Nephron (organoid): ENCODE measurements around the gene TMEM191B.
"Not testable (repeated sequence)": the region's sequence is repeated elsewhere in the genome, so short reads cannot be mapped to it uniquely, and the experiment has no call there.

Source experiments
- H3K27ac Mint-ChIP-seq, 3 experiments: 2 replicates each; pipeline ENCODE4 v1.8.0; 2020; ENCODE audit warnings: mixed read lengths in 3 of 3, mild to moderate bottlenecking in 2 of 3, moderate library complexity in 1 of 3
- H3K27me3 Mint-ChIP-seq: 2 replicates; pipeline ENCODE4 v1.8.0; 2021; ENCODE audit warnings: low read depth, mild to moderate bottlenecking, moderate library complexity, mixed read lengths
- H3K36me3 Mint-ChIP-seq: 2 replicates; pipeline ENCODE4 v1.8.0; 2020; ENCODE audit warnings: low read depth, mixed read lengths
- H3K4me1 Mint-ChIP-seq: 2 replicates; pipeline ENCODE4 v1.8.0; 2020; ENCODE audit warnings: mixed read lengths
- H3K4me3 Mint-ChIP-seq, 3 experiments: 2 replicates each; pipeline ENCODE4 v1.8.0; 2020; ENCODE audit warnings: mild to moderate bottlenecking in 3 of 3, mixed read lengths in 3 of 3, moderate library complexity in 2 of 3
- H3K9me3 Mint-ChIP-seq: 2 replicates; pipeline ENCODE4 v1.8.0; 2020; ENCODE audit warnings: mixed read lengths

The TMEM191B gene

DNA sequence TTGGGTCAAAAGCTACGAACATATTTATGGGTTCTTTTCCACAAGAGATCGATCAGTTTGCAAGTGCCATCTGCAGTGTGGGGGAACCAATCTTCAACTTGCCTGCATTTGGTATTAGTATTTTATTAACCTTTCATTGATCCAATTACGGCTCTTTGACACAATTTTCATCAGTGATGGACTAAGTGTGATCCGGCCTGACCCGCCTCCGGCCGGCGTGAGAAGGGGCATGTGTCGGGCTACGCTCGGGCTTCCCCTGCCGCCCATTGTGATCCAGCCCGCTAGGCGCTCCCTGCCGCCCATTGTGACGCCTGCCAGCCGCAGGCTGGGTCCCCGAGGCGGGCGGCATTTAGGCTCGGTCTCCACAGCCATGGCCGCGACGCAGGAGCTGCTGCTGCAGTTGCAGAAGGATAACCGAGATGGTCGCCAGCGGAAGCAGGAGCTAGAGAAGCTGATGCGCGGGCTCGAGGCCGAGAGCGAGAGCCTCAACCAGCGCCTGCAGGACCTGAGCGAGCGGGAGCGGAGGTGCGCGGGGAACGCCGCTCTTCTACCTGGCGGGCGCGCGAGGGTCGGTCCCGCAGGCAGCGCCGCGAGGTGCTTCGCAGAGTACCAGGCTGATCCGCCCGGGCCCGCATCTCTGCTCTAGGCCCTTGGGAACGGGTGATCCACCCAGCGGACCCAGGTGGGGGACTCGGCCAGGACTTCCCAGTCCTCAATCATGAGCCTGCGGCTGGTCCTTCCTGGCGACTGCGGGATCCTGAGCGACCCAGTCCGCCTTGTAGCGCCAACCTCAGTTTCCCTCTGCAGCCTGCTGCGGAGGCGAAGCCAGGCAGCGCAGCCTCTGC lies at the start of gene TMEM191B:
Gene TMEM191B (plus strand): TSS at position 51 of the 845 bp plus-strand sequence. CDS start 179 bp downstream, at position 230.
- H3K27ac Mint-ChIP-seq, H3K27me3 Mint-ChIP-seq, H3K4me1 Mint-ChIP-seq, H3K36me3 Mint-ChIP-seq, H3K4me3 Mint-ChIP-seq, H3K9me3 Mint-ChIP-seq: not testable (repeated sequence)

DNA sequence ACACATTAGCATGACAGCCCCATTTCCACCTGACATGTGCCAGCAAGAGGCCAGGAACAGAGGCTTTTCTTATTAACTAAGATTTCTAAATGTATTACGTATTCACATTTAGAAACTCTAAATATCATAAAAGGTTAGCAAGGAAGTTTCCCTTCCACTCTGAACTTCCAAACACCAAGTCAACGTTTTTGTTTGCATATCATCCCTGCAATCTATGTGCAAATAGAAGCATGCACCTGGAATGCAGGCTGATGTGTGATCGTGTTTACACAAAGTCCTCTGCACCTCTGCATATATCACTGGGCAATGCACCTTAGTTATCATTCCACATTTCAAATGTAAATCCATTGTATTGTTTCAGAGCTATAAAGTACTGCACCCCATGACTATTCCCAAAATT lies 31.4 kb upstream of the TMEM191B start:
- not testable (repeated sequence) for H3K4me3 Mint-ChIP-seq, H3K4me1 Mint-ChIP-seq, H3K27ac Mint-ChIP-seq, H3K9me3 Mint-ChIP-seq, H3K36me3 Mint-ChIP-seq, H3K27me3 Mint-ChIP-seq

DNA sequence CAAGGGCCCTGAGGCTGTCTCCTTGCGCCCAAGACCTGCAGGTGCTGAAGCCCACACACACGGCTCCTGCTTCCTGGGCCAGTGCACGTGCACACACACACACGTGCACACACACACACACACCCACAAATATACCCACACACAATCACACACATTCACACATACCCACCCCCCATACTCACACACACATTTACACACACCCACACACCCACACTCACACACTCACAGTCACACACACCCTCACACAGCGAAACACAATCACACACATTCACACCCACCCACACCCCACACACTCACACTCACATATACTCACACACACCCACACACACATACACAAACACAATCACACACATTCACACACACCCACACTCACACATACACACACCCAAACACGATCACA lies 16.3 kb upstream of the TMEM191B start:
- not testable (repeated sequence) for H3K4me1 Mint-ChIP-seq, H3K27me3 Mint-ChIP-seq, H3K36me3 Mint-ChIP-seq, H3K9me3 Mint-ChIP-seq, H3K27ac Mint-ChIP-seq, H3K4me3 Mint-ChIP-seq

DNA sequence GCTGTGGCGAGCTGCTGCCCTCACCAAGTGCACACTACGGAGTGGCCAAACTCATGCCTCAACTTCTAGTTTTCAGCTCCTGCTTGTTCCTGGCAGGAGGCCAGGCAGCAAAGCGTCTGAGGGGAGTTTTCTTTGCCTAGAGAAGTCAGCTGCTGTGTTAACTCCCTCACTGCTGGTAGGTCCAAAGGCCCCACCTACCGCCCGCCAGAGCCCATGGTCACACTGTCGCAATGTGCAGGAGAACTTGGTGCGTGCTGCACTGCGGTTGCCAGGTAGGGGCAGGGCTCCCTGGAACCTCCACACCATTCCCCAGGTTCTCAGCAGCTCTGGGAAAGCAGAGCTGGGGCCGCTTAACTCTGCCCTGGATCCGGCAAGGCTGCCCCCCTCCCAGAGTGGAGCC lies 15.2 kb upstream of the TMEM191B start:
- H3K4me1 Mint-ChIP-seq, H3K9me3 Mint-ChIP-seq, H3K27me3 Mint-ChIP-seq, H3K27ac Mint-ChIP-seq, H3K36me3 Mint-ChIP-seq, H3K4me3 Mint-ChIP-seq: not testable (repeated sequence)

DNA sequence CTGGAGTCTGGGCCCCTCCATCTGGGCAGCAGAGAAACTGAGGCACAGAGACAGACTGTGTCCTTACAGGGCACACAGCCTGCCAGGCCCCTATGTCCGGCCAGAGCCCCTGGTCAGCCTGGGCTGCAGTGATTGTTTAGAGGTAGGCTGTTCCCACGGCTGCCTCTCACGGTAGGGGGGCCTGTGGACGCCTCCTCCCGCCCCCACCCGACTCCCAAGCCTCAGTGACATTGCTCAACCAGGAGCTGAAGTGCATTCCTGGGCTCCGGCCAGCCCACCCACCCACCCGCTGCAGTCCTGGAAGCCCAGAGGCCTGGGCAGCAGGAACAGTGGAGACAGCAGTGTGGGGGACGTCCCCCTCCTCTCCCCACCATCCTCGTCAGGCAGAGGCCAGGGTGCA lies 14.1 kb upstream of the TMEM191B start:
- H3K27me3 Mint-ChIP-seq, H3K9me3 Mint-ChIP-seq, H3K36me3 Mint-ChIP-seq, H3K4me3 Mint-ChIP-seq, H3K27ac Mint-ChIP-seq, H3K4me1 Mint-ChIP-seq: not testable (repeated sequence)

DNA sequence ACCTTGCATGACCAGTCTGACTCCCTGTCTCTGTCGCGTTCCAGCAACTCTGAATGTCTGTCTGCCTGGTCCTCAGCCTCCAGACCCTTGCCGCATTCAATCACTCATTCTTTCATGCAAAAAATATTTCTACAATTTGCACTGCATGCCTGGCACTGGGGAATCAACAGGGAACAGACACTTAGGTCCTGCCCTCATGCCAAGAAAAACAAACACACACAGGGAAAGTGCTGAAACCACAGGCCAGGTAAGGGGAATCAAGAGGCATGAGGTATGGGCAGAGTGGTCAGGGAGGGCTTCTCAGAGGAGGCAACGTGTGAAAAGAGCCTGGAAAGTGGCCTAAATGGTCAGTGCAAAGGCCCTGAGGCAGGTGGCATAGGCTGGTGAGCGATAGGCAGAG lies 9.5 kb upstream of the TMEM191B start, which contains the start of gene GGTLC3:
Gene GGTLC3 (minus strand): TSS at position 101 of the 400 bp plus-strand sequence. CDS start 264 bp downstream, outside the sequence.
- not testable (repeated sequence) for H3K27me3 Mint-ChIP-seq, H3K27ac Mint-ChIP-seq, H3K9me3 Mint-ChIP-seq, H3K4me3 Mint-ChIP-seq, H3K36me3 Mint-ChIP-seq, H3K4me1 Mint-ChIP-seq

DNA sequence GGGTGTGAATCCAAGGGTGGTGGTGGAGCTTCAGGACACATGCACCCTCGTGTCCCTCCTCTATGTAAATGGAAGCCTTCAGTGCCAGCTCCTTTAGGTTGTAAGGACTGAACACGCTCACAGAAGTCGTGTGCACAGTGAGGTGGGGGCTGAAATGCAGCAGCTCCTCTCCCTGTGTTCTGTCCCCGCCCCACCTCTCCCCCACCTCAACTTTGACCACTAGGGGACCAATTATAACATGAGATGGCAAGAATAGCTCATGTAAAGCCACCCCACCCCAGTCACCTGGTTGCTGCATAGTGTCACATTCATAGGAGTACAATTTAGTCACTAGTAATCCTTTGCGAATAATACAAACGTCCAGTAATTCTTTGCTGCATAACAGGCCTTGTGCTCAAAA lies 4.8 kb upstream of the TMEM191B start:
- H3K4me1 Mint-ChIP-seq, H3K27ac Mint-ChIP-seq, H3K36me3 Mint-ChIP-seq, H3K4me3 Mint-ChIP-seq, H3K27me3 Mint-ChIP-seq, H3K9me3 Mint-ChIP-seq: not testable (repeated sequence)

DNA sequence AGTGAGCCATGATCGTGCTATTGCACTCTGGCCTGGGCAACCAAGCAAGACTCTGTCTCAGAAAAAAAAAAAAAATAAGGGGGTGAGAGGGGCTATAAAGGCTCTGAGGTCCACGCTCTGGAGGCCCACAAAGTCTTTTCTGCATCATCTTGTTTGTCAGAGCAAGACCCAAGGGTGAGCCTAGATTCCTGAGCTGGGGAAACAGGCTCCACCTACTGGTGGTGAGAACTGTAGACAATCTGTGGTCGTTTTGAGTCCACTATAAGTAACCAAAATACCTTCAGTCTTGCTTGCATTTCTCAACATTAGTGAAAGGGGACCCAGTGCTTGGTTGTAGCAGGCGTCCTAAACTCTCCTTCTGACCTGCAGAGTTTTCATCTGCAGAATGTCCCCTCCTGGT lies 4.3 kb upstream of the TMEM191B start:
- H3K9me3 Mint-ChIP-seq, H3K4me3 Mint-ChIP-seq, H3K27me3 Mint-ChIP-seq, H3K4me1 Mint-ChIP-seq, H3K27ac Mint-ChIP-seq, H3K36me3 Mint-ChIP-seq: not testable (repeated sequence)

DNA sequence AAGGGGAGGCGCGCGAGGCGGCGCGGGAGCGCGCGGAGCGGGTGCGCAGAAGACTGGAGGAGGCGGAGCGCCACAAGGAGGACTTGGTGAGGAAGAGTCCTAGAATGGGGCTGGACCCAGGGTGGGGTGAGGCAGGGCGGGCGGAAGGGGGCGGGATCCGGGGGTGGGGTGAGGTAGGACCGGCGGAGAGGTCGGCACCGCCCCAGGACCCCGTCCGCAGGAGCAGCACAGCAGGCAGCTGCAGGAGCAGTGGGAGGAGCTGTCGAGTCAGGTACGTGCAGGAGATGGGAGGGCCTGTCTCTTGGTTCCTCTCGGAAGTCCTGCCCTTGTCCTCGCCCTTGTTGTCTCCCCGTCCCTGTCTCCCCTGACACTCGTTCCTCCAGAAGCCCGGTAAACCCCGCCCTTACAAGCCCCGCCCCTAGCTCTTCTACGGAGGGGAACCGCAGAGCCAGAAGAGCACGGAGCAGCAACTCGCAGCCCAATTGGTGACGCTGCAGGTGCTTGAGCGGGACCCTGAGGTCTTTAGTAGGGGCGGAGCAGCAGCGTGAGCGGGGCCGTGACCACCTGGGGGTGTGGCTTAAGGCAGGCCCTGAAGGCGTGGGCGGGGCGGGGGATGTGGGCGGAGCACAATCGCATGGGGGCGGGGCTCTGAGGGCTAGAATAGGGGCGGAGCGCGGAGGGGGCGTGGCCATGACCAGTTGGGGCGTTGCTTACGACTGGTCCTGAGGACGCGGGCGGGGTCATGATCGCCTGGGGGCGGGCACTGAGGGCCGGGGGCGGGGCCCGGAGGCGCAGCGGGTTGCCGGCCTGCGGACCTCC lies 1.2 kb downstream of the TMEM191B start:
- H3K36me3 Mint-ChIP-seq, H3K27ac Mint-ChIP-seq, H3K4me1 Mint-ChIP-seq, H3K27me3 Mint-ChIP-seq, H3K9me3 Mint-ChIP-seq, H3K4me3 Mint-ChIP-seq: not testable (repeated sequence)

DNA sequence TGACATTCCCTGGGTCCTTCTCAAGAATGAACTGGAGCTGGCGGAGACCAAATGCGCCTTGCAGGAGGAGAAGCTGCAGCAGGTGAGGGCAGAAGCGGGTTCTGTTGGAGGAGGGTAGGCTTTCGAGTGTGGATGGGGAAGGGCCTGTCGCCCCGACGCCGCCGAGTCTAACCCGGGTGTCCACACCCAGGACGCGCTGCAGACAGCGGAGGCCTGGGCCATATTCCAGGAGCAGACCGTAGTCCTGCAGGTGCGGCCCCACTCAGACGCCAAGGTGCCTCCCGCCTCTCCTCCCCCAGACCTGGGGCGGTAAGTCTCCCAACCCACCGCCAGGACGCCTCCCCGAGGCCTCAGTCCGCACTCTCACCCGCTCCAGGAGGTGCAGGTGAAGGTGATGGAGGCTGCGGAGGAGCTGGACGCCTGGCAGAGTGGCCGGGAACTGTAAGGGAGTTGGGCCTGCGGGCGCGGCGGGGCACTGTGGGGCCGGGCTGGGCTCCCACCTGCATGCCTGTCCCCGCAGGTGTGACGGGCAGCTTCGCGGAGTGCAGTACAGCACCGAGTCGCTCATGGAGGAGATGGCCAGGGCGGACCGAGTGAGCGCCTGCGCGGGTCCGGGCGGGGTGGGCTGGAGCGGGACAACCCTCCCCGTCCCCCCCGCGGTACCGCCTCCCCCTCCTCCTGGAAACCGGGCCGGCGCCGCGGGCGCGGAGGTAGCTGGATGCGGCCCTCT lies 2.0 kb downstream of the TMEM191B start:
- not testable (repeated sequence) for H3K4me3 Mint-ChIP-seq, H3K9me3 Mint-ChIP-seq, H3K36me3 Mint-ChIP-seq, H3K27me3 Mint-ChIP-seq, H3K4me1 Mint-ChIP-seq, H3K27ac Mint-ChIP-seq

DNA sequence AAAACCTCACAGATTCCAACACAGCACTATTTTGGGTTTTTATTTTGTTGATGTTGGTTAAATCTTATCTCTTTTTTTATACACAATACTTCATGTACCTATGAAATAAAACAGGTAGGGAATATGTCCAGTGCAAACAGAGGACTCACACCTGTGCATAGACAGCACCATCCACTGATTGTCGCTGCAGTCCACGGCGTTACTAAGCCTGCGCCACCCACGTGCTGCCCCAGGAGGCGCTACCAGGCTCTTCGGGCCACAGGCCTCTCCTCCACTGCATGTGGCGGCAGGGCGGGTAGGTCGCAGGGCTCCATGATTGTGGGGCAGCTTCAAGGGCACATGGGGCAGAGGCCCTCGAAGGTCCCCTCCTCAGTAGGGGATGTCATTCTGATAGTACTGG lies 6.0 kb downstream of the TMEM191B start:
- H3K4me3 Mint-ChIP-seq, H3K27me3 Mint-ChIP-seq, H3K9me3 Mint-ChIP-seq, H3K27ac Mint-ChIP-seq, H3K36me3 Mint-ChIP-seq, H3K4me1 Mint-ChIP-seq: not testable (repeated sequence)

DNA sequence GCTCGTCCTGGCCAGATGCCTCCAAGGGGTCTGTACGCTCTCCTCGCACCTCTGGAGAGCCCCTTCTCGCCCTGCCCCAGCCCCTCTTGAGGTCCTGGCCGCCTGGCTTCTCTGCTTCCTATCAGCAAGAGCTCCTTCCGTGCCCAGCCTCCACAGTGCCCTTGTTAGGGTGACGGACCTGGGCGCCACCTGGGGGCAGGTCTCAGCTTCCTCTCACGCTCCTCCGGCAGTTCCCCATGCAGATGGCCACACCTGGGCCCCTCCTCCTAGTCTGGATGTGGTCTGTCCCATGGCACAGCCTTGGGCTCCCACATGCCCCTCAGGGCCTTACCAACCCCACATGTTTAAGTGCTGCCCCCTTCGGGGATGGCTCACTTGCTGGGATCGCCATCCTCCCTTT lies 6.7 kb downstream of the TMEM191B start:
- not testable (repeated sequence) for H3K27ac Mint-ChIP-seq, H3K4me3 Mint-ChIP-seq, H3K9me3 Mint-ChIP-seq, H3K4me1 Mint-ChIP-seq, H3K27me3 Mint-ChIP-seq, H3K36me3 Mint-ChIP-seq

DNA sequence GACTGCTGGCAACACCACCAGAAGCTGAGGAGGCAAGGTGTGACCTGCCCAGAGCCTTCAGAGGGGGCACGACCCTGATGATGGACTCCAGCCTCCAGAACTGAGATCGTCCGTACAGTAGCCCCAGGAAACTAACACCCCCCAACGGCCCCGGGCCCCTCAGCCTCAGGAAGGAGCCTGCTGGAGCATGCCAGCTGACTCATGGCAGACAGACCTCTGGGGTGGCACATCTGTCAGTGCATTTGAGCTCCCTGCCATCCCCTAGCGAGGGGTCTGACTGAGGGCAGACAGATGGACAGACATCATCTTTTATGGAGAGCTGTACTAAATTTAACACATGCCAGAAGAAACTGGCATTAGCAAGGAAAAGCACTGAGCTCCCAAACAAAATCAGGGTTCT lies 12.4 kb downstream of the TMEM191B start:
- H3K27ac Mint-ChIP-seq, H3K27me3 Mint-ChIP-seq, H3K4me1 Mint-ChIP-seq, H3K4me3 Mint-ChIP-seq, H3K36me3 Mint-ChIP-seq, H3K9me3 Mint-ChIP-seq: not testable (repeated sequence)

DNA sequence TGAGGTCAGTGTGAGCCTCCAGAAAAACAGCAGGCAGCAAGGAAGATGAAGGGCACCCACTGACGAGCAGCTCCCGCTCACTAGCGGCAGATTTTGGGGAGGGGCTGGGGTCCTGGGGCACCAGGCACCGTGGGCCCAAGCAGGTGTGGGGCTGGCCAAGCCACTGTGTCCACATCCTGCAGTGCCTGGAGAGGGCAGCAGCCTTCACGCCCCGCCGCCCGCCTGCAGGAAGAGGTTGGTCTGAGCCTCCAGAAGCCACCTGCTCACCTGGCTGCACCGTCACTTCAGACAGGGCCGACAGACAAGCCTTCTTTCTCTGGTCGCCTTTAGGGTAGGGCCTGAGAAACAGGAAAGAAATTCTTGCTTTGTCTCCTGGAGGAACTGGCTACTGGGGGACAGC lies 15.8 kb downstream of the TMEM191B start:
- H3K4me1 Mint-ChIP-seq, H3K27me3 Mint-ChIP-seq, H3K36me3 Mint-ChIP-seq, H3K4me3 Mint-ChIP-seq, H3K9me3 Mint-ChIP-seq, H3K27ac Mint-ChIP-seq: not testable (repeated sequence)

DNA sequence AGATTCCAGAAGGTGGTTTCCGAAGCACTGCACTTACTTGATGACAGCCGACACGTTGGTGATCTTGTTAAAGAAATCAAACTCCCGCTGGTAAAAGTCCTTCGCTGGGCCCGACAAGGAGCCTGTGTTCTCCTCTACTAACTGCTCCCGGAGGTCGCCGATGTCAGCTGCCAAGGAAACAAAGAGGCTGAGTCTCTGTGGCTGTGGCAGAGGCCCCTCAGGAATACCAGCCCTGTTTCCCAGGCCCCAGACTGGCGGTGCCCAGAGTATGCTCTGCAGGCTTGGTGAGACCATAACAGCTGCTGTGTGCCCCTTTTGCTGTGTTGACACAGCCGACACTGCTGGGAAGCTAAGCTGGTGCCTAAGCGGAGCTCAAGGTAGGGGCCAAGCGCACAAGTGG lies 17.0 kb downstream of the TMEM191B start:
- H3K4me1 Mint-ChIP-seq, H3K4me3 Mint-ChIP-seq, H3K27me3 Mint-ChIP-seq, H3K27ac Mint-ChIP-seq, H3K36me3 Mint-ChIP-seq, H3K9me3 Mint-ChIP-seq: not testable (repeated sequence)
